PC-3 (cell line): ENCODE data around the gene TGM4.

Source experiments
- CTCF ChIP-seq: fragments of 300-600 bp; sonication (generic); conservative IDR thresholded peaks from 2 replicates; pipeline ENCODE4 v1.5.1; 2017; ENCODE audit warnings: antibody characterized with exemption, low read depth, mild to moderate bottlenecking, low read length
- EZH2 ChIP-seq: fragments of 300-600 bp; sonication (generic); IDR thresholded peaks from one replicate; pipeline ENCODE4 v1.6.1; 2017; ENCODE audit warnings: antibody characterized with exemption, mild to moderate bottlenecking, low read length; ENCODE audit not compliant: unreplicated experiment

- TF ChIP-seq CTCF (no peak), EZH2 (no peak)
Measured at GRCh38 chr3:44896440-44896839, 22.0 kb downstream of the TGM4 start.
